ENCODE results near the gene DDIAS.
"Not testable (repeated sequence)": the region's sequence is repeated elsewhere in the genome, so short reads cannot be mapped to it uniquely, and the experiment has no call there.

DDIAS gene

DNA sequence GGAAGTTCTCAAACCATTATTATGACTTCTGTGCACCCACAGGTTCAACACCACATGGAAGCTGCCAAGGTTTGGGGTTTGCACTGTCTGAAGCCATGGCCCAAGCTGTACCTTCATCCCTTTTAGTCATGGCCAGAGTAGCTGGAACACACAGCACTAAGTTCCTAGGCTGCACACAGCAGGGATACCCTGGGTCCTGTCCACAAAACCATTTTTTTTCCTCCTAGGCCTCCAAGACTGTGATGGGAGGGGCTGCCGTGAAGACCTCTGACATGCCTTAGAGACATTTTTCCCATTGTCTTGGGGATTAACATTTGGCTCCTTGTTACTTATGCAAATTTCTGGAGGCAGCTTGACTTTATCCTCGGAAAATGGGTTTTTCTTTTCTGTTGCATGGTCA, 42.7 kb downstream of the DDIAS start:
- TF ChIP-seq, protein P1, sequence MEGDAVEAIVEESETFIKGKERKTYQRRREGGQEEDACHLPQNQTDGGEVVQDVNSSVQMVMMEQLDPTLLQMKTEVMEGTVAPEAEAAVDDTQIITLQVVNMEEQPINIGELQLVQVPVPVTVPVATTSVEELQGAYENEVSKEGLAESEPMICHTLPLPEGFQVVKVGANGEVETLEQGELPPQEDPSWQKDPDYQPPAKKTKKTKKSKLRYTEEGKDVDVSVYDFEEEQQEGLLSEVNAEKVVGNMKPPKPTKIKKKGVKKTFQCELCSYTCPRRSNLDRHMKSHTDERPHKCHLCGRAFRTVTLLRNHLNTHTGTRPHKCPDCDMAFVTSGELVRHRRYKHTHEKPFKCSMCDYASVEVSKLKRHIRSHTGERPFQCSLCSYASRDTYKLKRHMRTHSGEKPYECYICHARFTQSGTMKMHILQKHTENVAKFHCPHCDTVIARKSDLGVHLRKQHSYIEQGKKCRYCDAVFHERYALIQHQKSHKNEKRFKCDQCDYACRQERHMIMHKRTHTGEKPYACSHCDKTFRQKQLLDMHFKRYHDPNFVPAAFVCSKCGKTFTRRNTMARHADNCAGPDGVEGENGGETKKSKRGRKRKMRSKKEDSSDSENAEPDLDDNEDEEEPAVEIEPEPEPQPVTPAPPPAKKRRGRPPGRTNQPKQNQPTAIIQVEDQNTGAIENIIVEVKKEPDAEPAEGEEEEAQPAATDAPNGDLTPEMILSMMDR (IDR thresholded peaks at IDR 0.05; ENCODE audit: control insufficient read depth, insufficient read depth, low read depth, low read length, missing control alignments) = no peak
- no peak for DNase-seq (ENCODE audit: low read depth)
- no peak overlapping the region for H3K4me3 ChIP-seq (ENCODE audit: control insufficient read depth, low read depth, low read length)

DNA sequence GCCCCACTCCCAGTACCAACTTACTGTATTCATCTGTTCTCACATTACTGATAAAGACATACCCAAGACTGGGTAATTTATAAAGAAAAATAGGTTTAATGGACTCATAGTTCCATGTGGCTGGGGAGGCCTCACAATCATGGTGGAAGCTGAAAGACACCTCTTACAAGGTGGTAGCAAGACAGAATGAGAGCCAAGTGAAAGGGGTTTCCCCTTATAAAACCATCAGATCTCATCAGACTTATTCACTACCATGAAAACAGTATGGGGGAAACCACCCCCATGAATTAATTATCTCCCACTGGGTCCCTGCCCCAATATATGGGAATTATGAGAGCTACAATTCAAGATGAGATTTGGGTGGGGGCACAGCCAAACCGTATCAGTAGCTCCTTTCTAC, 43.5 kb downstream of the DDIAS start:
- H3K4me3 ChIP-seq (ENCODE audit: control insufficient read depth, low read depth, low read length); DNase-seq (ENCODE audit: low read depth): not testable (repeated sequence)

DNA sequence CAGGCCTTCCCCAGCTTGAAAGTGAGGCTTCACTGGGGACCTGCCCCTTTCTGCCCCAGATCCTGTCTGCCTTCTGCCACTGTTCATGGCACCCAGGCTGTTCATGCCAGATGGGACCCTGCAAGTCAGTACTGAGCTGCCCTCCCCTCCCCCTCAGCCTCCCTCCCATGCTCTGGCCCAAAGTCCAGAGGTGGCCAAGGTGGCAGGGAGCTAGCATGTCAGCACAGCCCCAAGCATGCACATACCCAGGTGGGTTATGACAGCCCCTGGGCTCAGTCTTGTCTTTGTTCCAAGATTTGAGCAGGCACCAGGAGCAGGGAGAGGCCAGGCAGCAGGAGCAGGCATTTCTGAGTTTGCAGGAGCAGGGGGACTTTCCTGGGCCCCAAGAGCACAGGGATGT, 44.1 kb downstream of the DDIAS start:
- no peak overlapping the region for H3K4me3 ChIP-seq (ENCODE audit: control insufficient read depth, low read depth, low read length)
- DNase-seq (ENCODE audit: low read depth) = no peak
- TF ChIP-seq, protein P1 (IDR thresholded peaks at IDR 0.05; ENCODE audit: control insufficient read depth, insufficient read depth, low read depth, low read length, missing control alignments) = no peak

DNA sequence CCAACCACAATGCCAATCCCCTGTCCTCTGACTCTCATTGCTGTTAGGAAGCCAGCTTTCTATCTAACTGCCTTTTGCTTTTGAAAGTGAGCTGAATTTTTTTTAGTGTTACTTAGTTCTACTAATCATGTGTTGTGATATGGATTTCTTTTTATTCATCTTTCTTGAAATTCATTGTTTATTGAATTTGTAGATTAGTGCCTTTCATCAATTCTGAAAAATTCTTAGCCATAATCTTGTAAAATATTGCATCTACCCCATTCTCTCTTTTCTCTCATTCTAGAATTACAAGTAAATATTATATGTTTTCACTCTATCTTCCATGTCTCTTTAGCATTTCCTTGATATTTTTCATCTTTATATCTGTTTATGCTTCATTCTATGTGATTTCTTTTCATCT, 47.8 kb downstream of the DDIAS start:
- DNase-seq (ENCODE audit: low read depth) = no peak
- TF ChIP-seq, protein P1 (IDR thresholded peaks at IDR 0.05; ENCODE audit: control insufficient read depth, insufficient read depth, low read depth, low read length, missing control alignments) = no peak
- H3K4me3 ChIP-seq (ENCODE audit: control insufficient read depth, low read depth, low read length) = no peak overlapping the region

DNA sequence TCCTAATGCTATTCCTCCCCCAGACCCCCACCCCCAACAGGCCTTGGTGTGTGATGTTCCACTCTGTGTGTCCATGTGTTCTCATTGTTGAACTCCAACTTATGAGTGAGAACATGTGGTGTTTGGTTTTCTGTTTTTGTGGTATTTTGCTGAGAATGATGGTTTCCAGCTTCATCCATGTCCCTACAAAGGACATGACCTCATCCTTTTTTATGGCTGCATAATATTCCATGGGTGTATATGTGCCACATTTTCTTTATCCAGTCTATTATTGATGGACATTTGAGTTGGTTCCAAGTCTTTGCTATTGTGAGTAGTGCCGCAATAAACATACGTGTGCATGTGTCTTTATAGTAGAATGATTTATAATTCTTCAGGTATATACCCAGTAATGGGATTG, 49.0 kb downstream of the DDIAS start:
- H3K4me3 ChIP-seq (ENCODE audit: control insufficient read depth, low read depth, low read length); DNase-seq (ENCODE audit: low read depth): not testable (repeated sequence)

DNA sequence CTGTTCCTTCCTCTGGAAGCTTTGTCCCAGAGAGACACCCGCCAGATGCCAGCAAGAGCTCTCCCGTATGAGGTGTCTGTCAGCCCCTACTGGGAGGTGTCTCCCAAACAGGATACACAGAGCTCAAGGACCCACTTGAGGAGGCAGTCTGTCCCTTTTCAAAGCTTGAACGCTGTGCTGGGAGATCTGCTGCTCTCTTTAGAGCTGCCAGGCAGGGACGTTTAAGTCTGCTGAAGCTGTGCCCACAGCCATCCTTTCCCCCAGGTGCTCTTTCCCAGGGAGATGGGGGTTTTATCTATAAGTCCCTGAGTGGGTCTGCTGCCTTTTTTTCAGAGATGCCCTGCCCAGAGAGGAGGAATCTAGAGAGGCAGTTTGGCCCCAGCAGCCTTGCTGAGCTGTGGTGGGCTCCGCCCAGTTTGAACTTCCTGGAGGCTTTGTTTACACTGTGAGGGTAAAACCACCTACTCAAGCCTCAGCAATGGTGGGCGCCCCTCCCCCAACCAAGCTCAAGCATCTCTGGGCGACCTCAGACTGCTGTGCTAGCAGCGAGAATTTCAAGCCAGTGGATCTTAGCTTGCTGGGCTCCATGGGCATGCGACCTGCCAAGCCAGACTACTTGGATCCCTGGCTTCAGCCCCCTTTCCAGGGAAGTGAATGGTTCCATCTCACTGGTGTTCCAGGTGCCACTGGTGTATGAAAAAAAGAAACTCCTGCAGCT, 54.4 kb downstream of the DDIAS start:
- H3K4me3 ChIP-seq (ENCODE audit: control insufficient read depth, low read depth, low read length); DNase-seq (ENCODE audit: low read depth): not testable (repeated sequence)

DNA sequence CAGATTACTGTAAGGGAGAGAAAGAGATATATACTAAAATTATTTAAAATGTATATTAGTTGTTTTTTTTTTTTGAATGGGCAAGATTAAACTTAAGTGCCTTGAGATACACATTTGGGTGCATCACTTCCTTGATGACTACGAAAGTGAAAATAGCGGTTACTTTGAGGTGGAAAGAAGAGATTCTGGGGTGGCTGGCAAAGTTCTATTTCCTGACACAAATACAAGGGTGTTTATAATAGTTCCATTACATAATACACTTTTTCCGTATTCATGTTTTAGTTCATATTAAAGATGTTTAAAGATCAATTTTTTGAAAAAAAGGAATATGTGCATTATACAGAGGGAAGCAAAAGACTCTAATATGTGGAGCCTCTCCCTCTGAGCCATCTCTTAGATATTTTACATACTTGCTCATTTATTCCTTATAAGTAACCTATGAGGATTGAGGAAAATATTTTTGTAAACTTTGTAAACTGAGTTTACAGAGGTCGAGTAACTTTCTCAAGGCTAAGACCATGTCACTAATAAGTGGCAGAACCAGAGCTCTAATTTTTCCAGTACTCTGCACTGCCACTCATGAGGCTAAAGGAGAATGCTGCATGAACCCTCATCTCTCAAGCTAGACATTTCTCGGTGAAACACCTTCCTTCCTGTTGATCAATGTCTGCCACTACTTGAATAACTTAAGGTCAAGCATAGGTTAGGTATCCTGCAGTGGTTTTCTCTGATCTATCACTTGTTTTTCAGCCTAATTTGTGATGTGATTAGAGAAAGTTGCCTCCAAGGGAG, 58.6 kb downstream of the DDIAS start:
- H3K4me3 ChIP-seq (ENCODE audit: control insufficient read depth, low read depth, low read length) = no peak overlapping the region
- TF ChIP-seq, protein P1 (IDR thresholded peaks at IDR 0.05; ENCODE audit: control insufficient read depth, insufficient read depth, low read depth, low read length, missing control alignments) = no peak
- DNase-seq (ENCODE audit: low read depth) = no peak

DNA sequence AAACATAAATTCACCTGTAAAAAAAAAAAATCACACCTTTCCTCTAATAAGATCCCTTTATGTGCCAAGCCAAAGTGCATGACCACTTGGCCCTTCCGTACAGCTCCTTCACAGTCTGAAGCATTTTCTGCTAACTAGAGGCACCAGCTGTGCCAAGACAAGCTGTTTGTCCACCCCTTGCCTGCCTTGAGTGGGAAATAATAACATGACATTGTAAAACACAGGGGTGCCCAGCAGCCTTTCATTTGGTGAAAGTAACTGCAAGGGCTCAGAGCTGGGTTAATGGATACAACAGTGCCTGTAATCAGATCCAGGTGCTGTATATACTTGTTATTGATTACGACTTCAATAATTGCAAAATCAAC, 59.2 kb downstream of the DDIAS start:
- TF ChIP-seq, protein P1 (IDR thresholded peaks at IDR 0.05; ENCODE audit: control insufficient read depth, insufficient read depth, low read depth, low read length, missing control alignments) = no peak
- DNase-seq (ENCODE audit: low read depth) = no peak

DNA sequence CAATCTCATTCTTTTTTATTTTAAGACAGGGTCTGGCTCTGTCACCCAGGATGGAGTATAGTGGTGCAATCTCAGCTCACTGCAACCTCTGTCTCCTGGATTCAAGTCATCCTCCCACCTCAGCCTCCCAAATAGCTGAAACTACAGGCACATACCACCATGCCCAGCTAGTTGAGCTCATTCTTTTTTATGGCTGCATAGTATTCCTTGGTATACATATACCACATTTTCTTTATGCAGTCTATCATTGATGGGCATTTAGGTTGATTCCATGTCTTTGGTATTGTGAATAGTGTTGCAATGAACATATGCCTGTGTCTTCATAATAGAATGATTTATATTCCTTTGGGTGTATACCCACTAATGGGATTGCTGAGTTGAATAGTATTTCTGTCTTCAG, 60.5 kb downstream of the DDIAS start:
- not testable (repeated sequence) for H3K4me3 ChIP-seq (ENCODE audit: control insufficient read depth, low read depth, low read length); DNase-seq (ENCODE audit: low read depth)

More for the DNA sequence above, 59.2 kb downstream of the DDIAS start:
- H3K4me3 ChIP-seq (ENCODE audit: control insufficient read depth, low read depth, low read length) = no peak overlapping the region
